NCI-H345 treated with DMSO at 0.1 percent for 48 hours (cell line): ENCODE data around the gene IL17REL.
A peak's percentile ranks its signal among the peaks of the same experiment; 100 is the strongest.

Experiments
- DNase-seq: peaks from one replicate; lab custom pipeline; 2025; ENCODE audit not compliant: unreplicated experiment; lab: John Stamatoyannopoulos, UW

The IL17REL gene

GRCh38 chr22:50008151-50009040 lies 4.2 kb downstream of the IL17REL start:
- DNase-seq: peak; percentile 87

- no peak for DNase-seq
Measured at GRCh38 chr22:50007057-50007511, 5.5 kb downstream of the IL17REL start.

- no peak for DNase-seq
Measured at GRCh38 chr22:50004918-50005317, 7.6 kb downstream of the IL17REL start.

- no peak for DNase-seq
Measured at GRCh38 chr22:50002791-50003190, 9.8 kb downstream of the IL17REL start.

GRCh38 chr22:50001388-50002231 lies 11.0 kb downstream of the IL17REL start:
- peak; percentile 17 for DNase-seq

- no peak for DNase-seq
Measured at GRCh38 chr22:50000587-50001387, 11.8 kb downstream of the IL17REL start.

- DNase-seq: no peak
Measured at GRCh38 chr22:49999946-50000586, 12.5 kb downstream of the IL17REL start.

GRCh38 chr22:49999063-49999945 lies 13.3 kb downstream of the IL17REL start:
- no peak for DNase-seq

GRCh38 chr22:49998718-49999062 lies 13.9 kb downstream of the IL17REL start:
- DNase-seq: no peak

- DNase-seq: no peak
Measured at GRCh38 chr22:49997932-49998717, 14.4 kb downstream of the IL17REL start.

- DNase-seq: no peak
Measured at GRCh38 chr22:49997251-49997599, 15.3 kb downstream of the IL17REL start.

- no peak for DNase-seq
Measured at GRCh38 chr22:49996518-49997250, 15.9 kb downstream of the IL17REL start.

GRCh38 chr22:49996119-49996517 lies 16.4 kb downstream of the IL17REL start:
- no peak for DNase-seq

GRCh38 chr22:49995361-49996118 lies 17.0 kb downstream of the IL17REL start:
- no peak for DNase-seq

- DNase-seq: no peak
Measured at GRCh38 chr22:49995041-49995360, 17.6 kb downstream of the IL17REL start.

GRCh38 chr22:49994361-49995040 lies 18.1 kb downstream of the IL17REL start:
- DNase-seq: no peak
